Uterus (tissue), 4 donors: ENCODE data around the gene CDK19. TPM values are rescaled to one million over a fixed set of nuclear protein-coding genes. Genes with fewer than 3 reads are reported as not detected.

ENCODE experiments used
- DNase-seq, 2 donors: peaks; one replicate each; pipeline ENCODE4 v3.0.0-alpha.2; 2019 to 2020
- H3K27ac ChIP-seq, 2 donors: fragments of 200-600 bp; sonication (generic); 1 replicate in 1 of 2; 2 replicates in 1 of 2; pipeline ENCODE4 v1.5.1; 2016 to 2018
- H3K27me3 ChIP-seq, 2 donors: fragments of 200-600 bp; sonication (generic); one replicate each; pipeline ENCODE4 v1.5.1; 2018 to 2019; ENCODE audit warnings: control low read depth in 1 of 2
- H3K36me3 ChIP-seq, 2 donors: fragments of 200-600 bp; sonication (generic); one replicate each; pipeline ENCODE4 v1.5.1; 2019; ENCODE audit warnings: control low read depth in 1 of 2
- H3K4me1 ChIP-seq, 2 donors: fragments of 200-600 bp; sonication (generic); one replicate each; pipeline ENCODE4 v1.5.1; 2018 to 2019; ENCODE audit warnings: control low read depth in 1 of 2
- H3K4me3 ChIP-seq, 2 donors: fragments of 200-600 bp; sonication (generic); 1 replicate in 1 of 2; 2 replicates in 1 of 2; pipeline ENCODE4 v1.5.1; 2018 to 2019; ENCODE audit warnings: mild to moderate bottlenecking in 1 of 2
- H3K9me3 ChIP-seq, 2 donors: fragments of 200-600 bp; sonication (generic); one replicate each; pipeline ENCODE4 v1.5.1; 2019; ENCODE audit warnings: control low read depth in 1 of 2
- CTCF ChIP-seq, 4 experiments: fragments of 200-600 bp in 2 of 4; fragments of 450-650 bp in 2 of 4; sonication (generic) in 2 of 4; IDR thresholded peaks; one replicate each; pipeline ENCODE4 v1.5.1; 2016 to 2019; ENCODE audit warnings: antibody characterized with exemption in 4 of 4, mild to moderate bottlenecking in 2 of 4, moderate library complexity in 1 of 4
- POLR2A ChIP-seq, 2 donors: fragments of 450-650 bp; IDR thresholded peaks; one replicate each; pipeline ENCODE4 v1.6.1; 2016; ENCODE audit warnings: antibody characterized with exemption in 2 of 2, mild to moderate bottlenecking in 1 of 2, moderate library complexity in 1 of 2
- intact Hi-C: fragments of 100-400 bp; cut with DNase I; formaldehyde crosslinking; loops from one replicate; pipeline ENCODE4 v1.15.1; 2023; ENCODE audit warnings: low total_unique reads
- total RNA-seq, 4 donors: library from RNA; depleted of rRNA in 3 of 4; stranded (reverse); fragments of >200 nt in 3 of 4; gene quantifications; one replicate each; pipeline versions ENCODE4 v1.1.0 to v1.2.4, GENCODE V29; 2014 to 2023
- donor health status: DM: yes; HTN: yes; CAD: no.

CDK19 gene
- total RNA-seq, 4 donors from 2014 or later = 1.0 to 34.3 (median 12.9) TPM

GRCh38 chr6:110858016-110858415, 42.7 kb upstream of the CDK19 start:
- H3K9me3 ChIP-seq = no peaks in the 10 kb centered on the region
- intact Hi-C loops = no loop called here
- TF ChIP-seq POLR2A (IDR thresholded peaks at IDR 0.05) = no peak
- TF ChIP-seq CTCF (IDR thresholded peaks at IDR 0.05) = no peak
- no peak overlapping the region for H3K4me3 ChIP-seq
- no peaks in the 10 kb centered on the region for H3K27me3 ChIP-seq
- no peak overlapping the region for H3K27ac ChIP-seq
- no peaks in the 10 kb centered on the region for H3K4me1 ChIP-seq
- no peak for DNase-seq
- H3K36me3 ChIP-seq = no peaks in the 10 kb centered on the region

GRCh38 chr6:110856296-110856695, 41.0 kb upstream of the CDK19 start:
- TF ChIP-seq POLR2A (IDR thresholded peaks at IDR 0.05) = no peak
- no peak for TF ChIP-seq CTCF (IDR thresholded peaks at IDR 0.05)
- no peaks in the 10 kb centered on the region for H3K27me3 ChIP-seq
- H3K4me1 ChIP-seq = no peaks in the 10 kb centered on the region
- H3K27ac ChIP-seq = no peak overlapping the region
- no peak for DNase-seq
- H3K4me3 ChIP-seq = no peak overlapping the region
- no peaks in the 10 kb centered on the region for H3K9me3 ChIP-seq
- intact Hi-C loops = no loop called here
- H3K36me3 ChIP-seq = no peaks in the 10 kb centered on the region

GRCh38 chr6:110853754-110854477, 38.6 kb upstream of the CDK19 start:
- no peak overlapping the region for H3K4me3 ChIP-seq
- intact Hi-C loops = no loop called here
- no peak for TF ChIP-seq POLR2A (IDR thresholded peaks at IDR 0.05)

GRCh38 chr6:110852773-110853172, 37.5 kb upstream of the CDK19 start:
- Histone ChIP-seq H3K4me1 (no peaks in the 10 kb centered on the region), H3K27me3 (no peaks in the 10 kb centered on the region), H3K4me3 (no peak overlapping the region), H3K36me3 (no peaks in the 10 kb centered on the region), H3K27ac (no peak overlapping the region), H3K9me3 (no peaks in the 10 kb centered on the region)
- no peak for DNase-seq
- intact Hi-C loops = no loop called here
- TF ChIP-seq POLR2A (IDR thresholded peaks at IDR 0.05) = no peak
- no peak for TF ChIP-seq CTCF (IDR thresholded peaks at IDR 0.05)

More at GRCh38 chr6:110853754-110854477, 38.6 kb upstream of the CDK19 start:
- Histone ChIP-seq H3K36me3 (no peaks in the 10 kb centered on the region), H3K4me1 (no peaks in the 10 kb centered on the region), H3K27me3 (no peaks in the 10 kb centered on the region), H3K9me3 (no peaks in the 10 kb centered on the region), H3K27ac (no peak overlapping the region)
- no peak for DNase-seq

GRCh38 chr6:110849781-110850180, 34.5 kb upstream of the CDK19 start:
- Histone ChIP-seq H3K27me3 (no peaks in the 10 kb centered on the region), H3K4me1 (no peaks in the 10 kb centered on the region), H3K4me3 (no peak overlapping the region), H3K27ac (no peak overlapping the region), H3K36me3 (no peaks in the 10 kb centered on the region), H3K9me3 (no peaks in the 10 kb centered on the region)
- no peak for DNase-seq
- TF ChIP-seq CTCF (IDR thresholded peaks at IDR 0.05) (no peak), POLR2A (IDR thresholded peaks at IDR 0.05) (no peak)
- intact Hi-C loops = no loop called here
